Adrenal gland (tissue), 5 donors: ENCODE data around the gene CRX.

Experiments used
- POLR2A ChIP-seq, 2 donors: fragments of 450-650 bp; IDR thresholded peaks; one replicate each; pipeline ENCODE4 v1.6.1; 2017; ENCODE audit warnings: antibody characterized with exemption in 2 of 2, mild to moderate bottlenecking in 2 of 2, moderate library complexity in 1 of 2
- TF ChIP-seq, protein P1 (sequence below), 6 experiments: fragments of 450-650 bp in 4 of 6; fragments of 200-600 bp in 2 of 6; sonication (generic) in 1 of 6; IDR thresholded peaks; 1 replicate in 5 of 6; 2 replicates in 1 of 6; pipeline versions ENCODE4 v1.5.1 to v1.8.0; 2016 to 2021; ENCODE audit warnings: antibody characterized with exemption in 6 of 6, mild to moderate bottlenecking in 2 of 6, moderate library complexity in 1 of 6
- donor health status: DM: no; HTN: no; CAD: no.

DNA sequence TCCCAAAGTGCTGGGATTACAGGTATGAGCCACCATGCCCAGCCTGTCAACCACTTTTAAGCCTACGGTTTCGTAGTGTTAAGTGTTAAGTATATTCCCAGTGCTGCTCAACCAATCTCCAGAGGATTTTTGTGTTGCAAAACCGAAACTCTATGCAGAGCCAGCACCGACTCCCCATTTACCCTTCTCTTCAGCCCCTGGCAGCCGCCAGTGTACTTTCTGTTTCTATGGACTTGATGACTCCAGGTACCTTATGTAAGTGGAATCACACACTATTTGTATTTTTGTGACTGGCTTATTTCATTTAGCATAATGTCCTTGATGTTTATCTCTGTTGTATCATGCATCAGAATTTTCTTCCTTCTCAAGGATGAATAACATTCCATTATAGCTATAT lies 63.3 kb downstream of the CRX start:
- TF ChIP-seq POLR2A (IDR thresholded peaks at IDR 0.05) = peak in 1 of 2 donors; percentile 52
- TF ChIP-seq, protein P1, sequence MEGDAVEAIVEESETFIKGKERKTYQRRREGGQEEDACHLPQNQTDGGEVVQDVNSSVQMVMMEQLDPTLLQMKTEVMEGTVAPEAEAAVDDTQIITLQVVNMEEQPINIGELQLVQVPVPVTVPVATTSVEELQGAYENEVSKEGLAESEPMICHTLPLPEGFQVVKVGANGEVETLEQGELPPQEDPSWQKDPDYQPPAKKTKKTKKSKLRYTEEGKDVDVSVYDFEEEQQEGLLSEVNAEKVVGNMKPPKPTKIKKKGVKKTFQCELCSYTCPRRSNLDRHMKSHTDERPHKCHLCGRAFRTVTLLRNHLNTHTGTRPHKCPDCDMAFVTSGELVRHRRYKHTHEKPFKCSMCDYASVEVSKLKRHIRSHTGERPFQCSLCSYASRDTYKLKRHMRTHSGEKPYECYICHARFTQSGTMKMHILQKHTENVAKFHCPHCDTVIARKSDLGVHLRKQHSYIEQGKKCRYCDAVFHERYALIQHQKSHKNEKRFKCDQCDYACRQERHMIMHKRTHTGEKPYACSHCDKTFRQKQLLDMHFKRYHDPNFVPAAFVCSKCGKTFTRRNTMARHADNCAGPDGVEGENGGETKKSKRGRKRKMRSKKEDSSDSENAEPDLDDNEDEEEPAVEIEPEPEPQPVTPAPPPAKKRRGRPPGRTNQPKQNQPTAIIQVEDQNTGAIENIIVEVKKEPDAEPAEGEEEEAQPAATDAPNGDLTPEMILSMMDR (IDR thresholded peaks at IDR 0.05) = no peak
